Measurements from ENCODE around the gene RALGDS.

RALGDS gene

GRCh38 chr9:133151601-133152525, 30.8 kb upstream of the RALGDS start:
- in situ Hi-C loops (cut with MboI; ENCODE audit: low sequenced_read_pairs) = no loop called here

DNA sequence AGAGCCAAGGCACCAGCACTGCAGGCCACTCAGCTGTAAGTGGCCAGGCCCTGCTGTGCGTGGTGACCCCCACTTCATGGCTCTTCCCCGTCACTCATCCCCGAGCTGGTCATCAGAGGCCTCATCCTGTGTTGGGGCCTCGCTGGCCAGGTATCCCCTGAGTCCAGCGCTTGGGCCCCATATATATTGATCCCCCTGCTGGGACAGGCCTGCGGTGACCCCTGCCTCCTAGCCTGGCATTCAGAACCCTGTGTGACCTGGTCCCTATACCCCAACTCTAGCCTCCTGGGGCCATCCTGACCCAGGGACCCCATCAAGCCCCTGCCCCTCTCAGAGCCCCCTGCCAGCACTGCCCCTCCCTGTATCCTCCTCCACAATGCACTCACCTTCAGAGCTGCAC, 30.0 kb upstream of the RALGDS start:
- in situ Hi-C loops (cut with MboI; ENCODE audit: low sequenced_read_pairs) = no loop called here

GRCh38 chr9:133149130-133150015, 28.3 kb upstream of the RALGDS start:
- in situ Hi-C loops (cut with MboI; ENCODE audit: low sequenced_read_pairs) = no loop called here

DNA sequence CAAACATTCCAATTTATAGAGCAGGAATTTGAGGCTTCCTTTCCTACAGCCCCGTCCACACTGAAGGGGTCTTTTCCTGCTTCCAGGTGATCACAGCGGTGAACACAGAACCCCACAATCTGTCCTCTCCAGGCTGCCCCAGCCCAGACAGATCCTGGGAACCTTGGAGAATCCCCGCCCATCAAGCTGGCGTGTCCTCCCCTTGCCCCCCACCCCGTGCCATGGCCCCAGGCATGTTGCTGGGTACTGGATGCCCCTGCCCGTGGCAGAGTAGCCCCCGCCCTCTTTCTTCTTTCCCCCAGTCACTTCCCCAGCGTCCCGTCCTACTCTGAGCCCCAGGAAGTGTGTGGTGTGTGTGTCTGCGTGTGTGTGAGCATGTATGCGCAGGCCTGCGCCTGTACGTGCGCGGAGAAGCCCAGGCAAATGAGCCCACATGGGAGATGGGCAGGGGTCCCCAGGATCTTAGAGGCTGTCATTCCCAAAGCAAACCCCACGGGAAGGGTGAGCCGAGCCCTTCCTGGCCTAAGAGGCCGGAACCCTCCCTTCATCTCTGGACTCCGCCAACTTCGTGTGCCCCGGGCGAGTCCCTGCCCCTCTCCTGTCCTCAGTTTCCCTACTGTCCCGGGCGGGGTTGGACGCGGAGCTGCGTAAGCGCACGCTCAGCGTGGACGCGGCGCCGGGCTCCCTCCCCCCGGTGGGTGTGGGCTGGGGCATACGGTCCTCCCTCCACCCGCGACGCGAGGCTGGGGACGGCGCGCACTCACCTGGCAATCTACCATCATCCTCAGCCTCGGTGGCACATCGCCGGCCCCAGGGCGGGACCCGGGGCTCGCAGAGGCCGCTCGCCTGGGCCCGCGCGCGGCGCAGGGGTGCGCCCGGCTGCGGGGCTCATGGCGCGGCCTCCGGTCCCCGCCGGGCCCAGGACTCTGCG, 27.4 kb upstream of the RALGDS start:
- in situ Hi-C loops (cut with MboI; ENCODE audit: low sequenced_read_pairs) = no loop called here

GRCh38 chr9:133147412-133148198, 26.6 kb upstream of the RALGDS start:
- in situ Hi-C loops (cut with MboI; ENCODE audit: low sequenced_read_pairs) = no loop called here

- in situ Hi-C loops (cut with MboI; ENCODE audit: low sequenced_read_pairs) = no loop called here
Measured at GRCh38 chr9:133146746-133147411, 25.8 kb upstream of the RALGDS start.

GRCh38 chr9:133144904-133145851, 24.1 kb upstream of the RALGDS start:
- in situ Hi-C loops (cut with MboI; ENCODE audit: low sequenced_read_pairs) = no loop called here

GRCh38 chr9:133144142-133144903, 23.3 kb upstream of the RALGDS start:
- in situ Hi-C loops (cut with MboI; ENCODE audit: low sequenced_read_pairs) = no loop called here

DNA sequence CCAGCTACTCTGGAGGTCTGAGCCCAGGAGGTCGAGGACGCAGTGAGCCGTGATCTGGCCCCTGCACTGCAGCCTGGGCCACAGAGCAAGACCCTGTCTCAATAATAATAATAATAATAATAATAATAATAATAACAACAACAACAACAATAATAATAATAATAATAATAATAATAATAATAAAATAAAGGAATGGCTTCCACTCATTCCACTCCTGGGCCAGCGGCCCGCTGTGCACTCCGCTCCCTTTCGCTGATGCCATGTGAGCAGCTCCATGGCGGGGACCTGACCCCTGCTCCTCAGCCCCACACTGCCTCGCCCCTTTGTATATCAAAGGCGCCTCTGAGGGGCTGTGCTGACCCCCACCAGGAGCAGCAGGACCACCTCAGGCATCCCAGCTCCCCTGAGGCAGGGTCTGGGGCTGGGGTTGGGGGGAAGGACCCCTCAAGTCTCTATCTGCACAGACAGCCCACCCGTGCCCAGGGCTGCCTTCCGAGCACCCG, 22.6 kb upstream of the RALGDS start:
- in situ Hi-C loops (cut with MboI; ENCODE audit: low sequenced_read_pairs) = no loop called here

GRCh38 chr9:133142684-133143622, 21.9 kb upstream of the RALGDS start:
- in situ Hi-C loops (cut with MboI; ENCODE audit: low sequenced_read_pairs) = no loop called here

GRCh38 chr9:133141833-133142595, 21.0 kb upstream of the RALGDS start:
- in situ Hi-C loops (cut with MboI; ENCODE audit: low sequenced_read_pairs) = no loop called here

DNA sequence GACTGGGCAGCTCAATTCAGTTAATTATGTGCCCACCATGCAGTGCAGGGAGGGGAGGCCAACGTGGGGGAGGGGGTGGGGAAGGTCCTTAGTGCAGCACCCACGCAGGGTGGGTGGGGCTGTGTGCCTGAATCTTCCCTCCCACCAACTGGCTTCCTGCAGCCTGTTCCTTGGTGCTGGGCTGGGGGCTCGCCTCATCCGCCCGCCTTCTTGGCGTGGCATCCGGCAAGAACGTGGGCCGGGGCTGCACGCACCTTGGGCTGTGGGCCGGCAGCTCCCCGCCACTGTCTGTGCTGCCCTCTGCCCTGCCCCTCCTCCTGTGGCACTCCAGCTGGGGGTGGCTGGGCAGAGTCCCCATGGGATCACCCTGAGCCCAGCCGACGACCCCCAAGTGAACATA, 19.6 kb upstream of the RALGDS start:
- in situ Hi-C loops (cut with MboI; ENCODE audit: low sequenced_read_pairs) = no loop called here

GRCh38 chr9:133140174-133140505, 19.1 kb upstream of the RALGDS start:
- in situ Hi-C loops (cut with MboI; ENCODE audit: low sequenced_read_pairs) = no loop called here

- in situ Hi-C loops (cut with MboI; ENCODE audit: low sequenced_read_pairs) = no loop called here
Measured at GRCh38 chr9:133139246-133140173, 18.5 kb upstream of the RALGDS start.
